Activated CD4-positive, alpha-beta T cell treated with anti-CD3 and anti-CD28 coated beads for 24 hours (primary cell): ENCODE results near the gene TLE1.
"Not testable (repeated sequence)": the region's sequence is repeated elsewhere in the genome, so short reads cannot be mapped to it uniquely, and the experiment has no call there.

Experiments used
- DNase-seq, 2 donors: peaks; one replicate each; pipeline ENCODE4 v3.0.0-alpha.2; 2020; ENCODE audit warnings: low read depth in 2 of 2

TLE1 gene

GRCh38 chr9:81601639-81602623, 87.4 kb downstream of the TLE1 start:
- no peak for DNase-seq

DNA sequence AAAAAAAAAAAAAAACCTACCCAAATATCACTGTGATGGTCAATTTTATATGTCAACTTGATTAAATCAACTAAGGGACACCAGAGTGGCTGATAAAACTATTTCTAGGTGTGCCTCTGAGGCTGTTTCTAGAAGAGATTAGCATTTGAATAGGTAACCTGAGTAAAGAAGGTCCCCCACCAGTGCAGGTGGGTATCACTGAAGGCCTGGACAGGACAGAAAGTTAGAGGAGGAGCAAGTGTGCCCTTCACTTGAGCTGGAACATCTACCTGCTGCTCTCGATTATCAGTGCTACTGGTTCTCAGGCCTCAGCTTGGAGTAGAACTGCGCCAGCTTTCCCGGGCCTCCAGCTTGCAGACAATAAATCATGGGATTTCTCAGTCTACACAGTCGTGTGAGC, 88.7 kb downstream of the TLE1 start:
- DNase-seq: no peak

DNA sequence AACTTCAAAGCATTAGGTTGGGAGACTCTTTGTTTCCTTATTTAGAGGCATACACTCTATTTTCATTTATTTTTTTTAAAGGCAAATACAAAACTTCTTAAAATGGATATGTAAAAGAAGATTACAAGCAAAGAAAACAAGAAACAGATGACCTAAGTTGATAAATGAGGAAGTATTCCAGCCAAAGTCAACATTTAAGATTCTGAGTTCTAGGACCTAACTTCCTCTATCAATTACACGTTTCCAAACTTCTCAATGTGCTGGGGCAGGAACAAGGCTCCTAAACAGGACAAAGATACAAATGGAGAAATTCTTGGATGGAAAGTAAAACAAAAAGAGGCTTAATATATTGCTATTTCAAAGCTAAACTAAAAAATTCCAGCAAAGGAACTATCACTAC, 89.5 kb downstream of the TLE1 start:
- no peak for DNase-seq

GRCh38 chr9:81598811-81599210, 90.5 kb downstream of the TLE1 start:
- no peak for DNase-seq

DNA sequence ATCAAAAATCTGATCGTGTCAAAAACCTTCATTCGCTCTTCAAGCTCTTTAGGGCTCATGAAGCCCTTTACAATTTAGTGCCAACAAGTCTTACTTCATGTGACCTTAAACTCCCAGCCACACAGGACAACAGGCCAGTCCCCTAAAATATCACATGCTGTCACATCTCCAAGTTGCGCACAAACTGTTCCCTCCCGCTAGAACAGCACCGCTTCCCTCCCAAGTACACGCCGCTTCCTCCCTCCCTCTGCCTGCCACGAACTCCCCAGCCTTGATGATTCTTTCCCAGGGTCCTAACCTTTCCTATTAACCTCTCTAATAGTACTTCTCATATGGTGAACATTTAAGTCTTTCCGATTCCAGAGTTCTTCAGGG, 91.2 kb downstream of the TLE1 start:
- no peak for DNase-seq

GRCh38 chr9:81597419-81598122, 91.8 kb downstream of the TLE1 start:
- DNase-seq: no peak

- no peak for DNase-seq
Observed at GRCh38 chr9:81596679-81597418, 92.5 kb downstream of the TLE1 start.

DNA sequence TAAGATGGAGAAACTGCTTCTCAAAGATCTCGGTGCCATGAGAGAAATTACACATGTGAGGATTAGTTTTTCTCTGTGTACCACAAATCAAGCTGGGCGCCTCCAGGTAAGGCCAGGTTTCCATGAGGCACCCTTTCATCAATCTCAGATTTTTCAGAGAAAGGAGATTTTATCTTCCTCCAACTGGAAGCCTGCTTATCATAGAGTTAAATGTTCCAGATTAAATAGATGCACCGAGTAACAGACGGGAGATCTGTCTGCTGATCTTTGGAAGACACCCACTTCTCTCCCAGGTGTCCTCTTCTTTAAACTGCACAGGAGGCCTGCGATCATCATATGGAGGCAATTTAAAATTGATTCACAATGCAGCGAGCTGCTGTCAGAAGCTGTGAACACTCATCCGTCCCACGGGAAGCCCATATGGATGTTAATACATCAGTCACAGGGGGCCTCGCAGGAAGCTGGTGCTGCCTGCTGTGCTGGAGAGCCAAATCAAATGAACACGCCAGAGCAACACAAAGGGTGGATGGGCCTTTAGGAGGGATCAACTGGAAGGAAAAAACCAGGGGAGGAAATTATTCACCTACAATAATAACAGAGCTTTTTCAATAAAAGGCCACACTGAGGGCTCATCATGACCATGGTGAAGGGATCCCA, 93.3 kb downstream of the TLE1 start:
- no peak for DNase-seq

GRCh38 chr9:81595293-81595692, 94.1 kb downstream of the TLE1 start:
- not testable (repeated sequence) for DNase-seq

- DNase-seq: no peak
Observed at GRCh38 chr9:81594415-81594814, 94.9 kb downstream of the TLE1 start.

- DNase-seq: no peak
Observed at GRCh38 chr9:81592887-81593266, 96.5 kb downstream of the TLE1 start.

DNA sequence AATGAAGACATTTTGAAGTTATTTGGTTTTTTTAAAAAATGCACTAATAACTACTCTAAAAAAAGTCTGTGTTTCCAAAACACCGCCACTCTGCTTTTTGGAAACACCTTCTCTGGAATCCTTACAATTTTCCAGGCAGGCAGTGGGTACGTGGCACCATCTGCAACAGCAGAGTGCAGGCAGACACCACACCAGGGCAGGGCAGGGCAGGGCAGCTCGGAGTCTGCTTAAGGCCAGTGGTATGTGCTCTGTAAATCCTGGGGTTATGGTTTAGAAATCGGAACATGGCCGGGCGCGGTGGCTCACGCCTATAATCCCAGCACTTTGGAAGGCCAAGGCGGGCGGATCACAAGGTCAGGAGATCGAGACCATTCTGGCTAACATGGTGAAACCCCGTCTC, 97.6 kb downstream of the TLE1 start:
- DNase-seq: no peak

GRCh38 chr9:81590688-81591087, 98.7 kb downstream of the TLE1 start:
- DNase-seq: no peak

GRCh38 chr9:81589819-81590218, 99.5 kb downstream of the TLE1 start:
- DNase-seq: no peak

DNA sequence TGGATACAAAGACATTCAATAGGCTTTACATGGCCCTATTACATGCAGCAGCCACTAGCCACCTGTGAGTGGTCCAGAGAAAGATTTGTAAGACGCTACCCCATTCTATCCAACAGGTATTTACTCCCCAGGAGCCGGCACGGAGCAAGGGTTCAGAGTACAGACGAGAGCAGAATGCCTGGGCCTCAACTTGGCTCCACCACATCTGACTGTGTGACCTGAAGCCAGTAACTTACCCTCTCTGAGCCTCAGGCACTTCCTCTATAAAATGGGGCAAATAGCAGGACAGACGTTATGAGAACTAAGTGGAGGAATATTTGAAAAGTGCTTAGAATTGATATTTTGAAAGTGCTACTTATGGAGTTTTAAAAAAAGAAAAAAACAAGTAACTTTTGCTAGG, 100.0 kb downstream of the TLE1 start:
- DNase-seq: no peak

GRCh38 chr9:81588148-81588871, 101.0 kb downstream of the TLE1 start:
- DNase-seq: no peak

GRCh38 chr9:81586786-81587185, 102.6 kb downstream of the TLE1 start:
- DNase-seq: no peak

DNA sequence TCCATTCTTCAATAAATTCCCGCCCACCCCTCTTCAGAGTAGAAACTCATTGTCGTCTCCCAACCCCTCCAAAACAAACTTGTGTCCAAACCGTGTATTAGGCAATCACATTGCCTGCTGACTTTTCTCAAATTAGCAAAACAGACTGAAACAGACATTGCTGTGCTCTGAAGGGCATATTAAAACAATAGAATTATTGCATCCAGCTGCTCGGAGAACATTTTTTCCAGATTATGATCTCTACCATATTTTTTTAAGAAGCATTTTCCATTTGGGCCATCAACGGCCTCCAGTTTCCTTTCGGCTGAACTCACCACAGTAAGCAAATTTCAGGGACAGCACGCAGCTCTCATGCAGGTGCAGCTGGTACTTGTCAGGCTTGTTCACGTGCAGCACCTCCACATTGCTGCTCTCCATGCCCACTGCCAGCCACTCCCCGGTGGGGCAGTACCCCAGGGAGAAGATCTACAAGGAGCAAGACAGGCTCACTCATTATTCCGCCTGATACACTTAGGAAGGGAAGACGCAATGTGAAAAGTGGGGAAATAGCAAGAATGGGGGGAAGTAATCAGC, 104.1 kb downstream of the TLE1 start:
- DNase-seq: no peak

- DNase-seq: no peak
Observed at GRCh38 chr9:81584099-81584498, 105.2 kb downstream of the TLE1 start.

DNA sequence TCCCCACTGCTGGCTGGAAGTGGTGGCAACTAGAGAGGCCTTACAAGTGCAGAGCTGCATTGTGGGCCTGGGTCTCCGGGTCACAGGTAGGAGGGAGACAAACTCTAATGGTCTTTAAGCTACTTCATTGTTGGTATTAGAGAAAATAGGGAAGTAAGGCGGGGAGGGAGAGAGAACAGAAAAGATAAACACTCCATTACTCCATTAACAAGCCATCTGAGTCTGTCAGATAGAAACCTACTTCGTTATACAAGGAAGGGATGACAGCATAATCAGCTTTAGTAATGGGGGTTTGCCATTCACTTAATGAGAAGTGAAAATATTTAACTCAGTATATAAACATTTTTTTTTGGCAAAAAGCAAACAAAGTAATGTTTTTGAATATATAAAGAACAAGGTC, 107.4 kb downstream of the TLE1 start:
- DNase-seq: no peak

GRCh38 chr9:81579381-81579780, 110.0 kb downstream of the TLE1 start:
- DNase-seq: no peak
